ENCODE results near the gene CDKAL1. TPM values are rescaled to one million over a fixed set of nuclear protein-coding genes. Genes with fewer than 3 reads are reported as not detected.

CDKAL1 gene
- total RNA-seq, 1 donor from 2014 or later, result 24.8 TPM

- H3K4me3 Mint-ChIP-seq (ENCODE audit: unreplicated experiment), result no peak overlapping the region
- peaks cover 2% of the 10 kb centered on the region for H3K27me3 Mint-ChIP-seq (ENCODE audit: unreplicated experiment)
- no peak for DNase-seq
- no peaks in the 10 kb centered on the region for H3K9me3 Mint-ChIP-seq (ENCODE audit: unreplicated experiment)
- H3K36me3 Mint-ChIP-seq (ENCODE audit: unreplicated experiment), result no peaks in the 10 kb centered on the region
- H3K4me1 Mint-ChIP-seq (ENCODE audit: low read depth, unreplicated experiment), result peaks cover 39% of the 10 kb centered on the region
- H3K27ac Mint-ChIP-seq (ENCODE audit: unreplicated experiment), result no peak overlapping the region
- no peak for TF ChIP-seq CTCF (IDR thresholded peaks at IDR 0.05; ENCODE audit: partially characterized antibody, unreplicated experiment)
Observed at GRCh38 chr6:20572288-20572687, 38.0 kb downstream of the CDKAL1 start.

GRCh38 chr6:20572940-20573339 lies 38.7 kb downstream of the CDKAL1 start:
- Mint-ChIP-seq H3K4me1 (ENCODE audit: low read depth, unreplicated experiment) (peaks cover 43% of the 10 kb centered on the region), H3K27me3 (ENCODE audit: unreplicated experiment) (peaks cover 2% of the 10 kb centered on the region), H3K4me3 (ENCODE audit: unreplicated experiment) (no peak overlapping the region), H3K36me3 (ENCODE audit: unreplicated experiment) (no peaks in the 10 kb centered on the region), H3K27ac (ENCODE audit: unreplicated experiment) (no peak overlapping the region), H3K9me3 (ENCODE audit: unreplicated experiment) (no peaks in the 10 kb centered on the region)
- no peak for TF ChIP-seq CTCF (IDR thresholded peaks at IDR 0.05; ENCODE audit: partially characterized antibody, unreplicated experiment)
- no peak for DNase-seq

- DNase-seq, result no peak
- no peaks in the 10 kb centered on the region for H3K36me3 Mint-ChIP-seq (ENCODE audit: unreplicated experiment)
- peak overlapping the region; percentile 69 for H3K27ac Mint-ChIP-seq (ENCODE audit: unreplicated experiment)
- no peak overlapping the region for H3K4me3 Mint-ChIP-seq (ENCODE audit: unreplicated experiment)
- no peaks in the 10 kb centered on the region for H3K9me3 Mint-ChIP-seq (ENCODE audit: unreplicated experiment)
- peaks cover 50% of the 10 kb centered on the region for H3K4me1 Mint-ChIP-seq (ENCODE audit: low read depth, unreplicated experiment)
- no peak for TF ChIP-seq CTCF (IDR thresholded peaks at IDR 0.05; ENCODE audit: partially characterized antibody, unreplicated experiment)
- peaks cover 2% of the 10 kb centered on the region for H3K27me3 Mint-ChIP-seq (ENCODE audit: unreplicated experiment)
Observed at GRCh38 chr6:20574355-20574754, 40.1 kb downstream of the CDKAL1 start.

- Mint-ChIP-seq H3K9me3 (ENCODE audit: unreplicated experiment) (no peaks in the 10 kb centered on the region), H3K36me3 (ENCODE audit: unreplicated experiment) (no peaks in the 10 kb centered on the region), H3K27me3 (ENCODE audit: unreplicated experiment) (peaks cover 2% of the 10 kb centered on the region), H3K4me3 (ENCODE audit: unreplicated experiment) (peak overlapping the region; percentile 61), H3K4me1 (ENCODE audit: low read depth, unreplicated experiment) (peaks cover 50% of the 10 kb centered on the region), H3K27ac (ENCODE audit: unreplicated experiment) (peak overlapping the region; percentile 69)
- TF ChIP-seq CTCF (IDR thresholded peaks at IDR 0.05; ENCODE audit: partially characterized antibody, unreplicated experiment), result no peak
- DNase-seq, result no peak
Observed at GRCh38 chr6:20575125-20575524, 40.9 kb downstream of the CDKAL1 start.

GRCh38 chr6:20575704-20576451 lies 41.6 kb downstream of the CDKAL1 start:
- H3K4me1 Mint-ChIP-seq (ENCODE audit: low read depth, unreplicated experiment), result peaks cover 50% of the 10 kb centered on the region
- H3K36me3 Mint-ChIP-seq (ENCODE audit: unreplicated experiment), result no peaks in the 10 kb centered on the region
- no peak for DNase-seq
- peaks cover 2% of the 10 kb centered on the region for H3K27me3 Mint-ChIP-seq (ENCODE audit: unreplicated experiment)
- no peak for TF ChIP-seq CTCF (IDR thresholded peaks at IDR 0.05; ENCODE audit: partially characterized antibody, unreplicated experiment)
- no peaks in the 10 kb centered on the region for H3K9me3 Mint-ChIP-seq (ENCODE audit: unreplicated experiment)
- H3K27ac Mint-ChIP-seq (ENCODE audit: unreplicated experiment), result peak overlapping the region; percentile 69
- H3K4me3 Mint-ChIP-seq (ENCODE audit: unreplicated experiment), result peak overlapping the region; percentile 2

Data from glutamatergic neuron (in vitro differentiated cells).